ENCODE measurements around the gene UBE2N. TPM values are rescaled to one million over a fixed set of nuclear protein-coding genes. Genes with fewer than 3 reads are reported as not detected.

Gene UBE2N
- total RNA-seq, 1 experiment from 2014 or later, result 82.1 TPM

- Histone ChIP-seq H2AFZ (no peak overlapping the region), H4K20me1 (ENCODE audit: insufficient read depth) (no peaks in the 10 kb centered on the region), H3K27me3 (ENCODE audit: insufficient read depth, low read depth) (no peaks in the 10 kb centered on the region), H3K36me3 (ENCODE audit: low read depth) (peaks cover 27% of the 10 kb centered on the region), H3K4me1 (replicated peaks; ENCODE audit: insufficient read depth) (no peaks in the 10 kb centered on the region), H3K4me3 (no peak overlapping the region), H3K4me2 (no peak overlapping the region), H3K9me2 (ENCODE audit: insufficient read depth) (no peaks in the 10 kb centered on the region), H3K27ac (no peak overlapping the region), H3K9me3 (ENCODE audit: insufficient read depth, low read depth) (no peaks in the 10 kb centered on the region), H3K79me2 (ENCODE audit: low read depth) (no peaks in the 10 kb centered on the region), H3F3A (ENCODE audit: insufficient read depth, low read depth) (peaks cover 3% of the 10 kb centered on the region; the same call in 1 of the 2 replicates)
- no TSS peak for BruUV-seq (replicated peaks)
- POLR2A ChIA-PET (ENCODE audit: unreplicated experiment), result no interaction called here
- TF ChIP-seq EZH2 (IDR thresholded peaks at IDR 0.05; ENCODE audit: low read depth) (no peak), CTCF (conservative IDR thresholded peaks at IDR 0.05) (no peak)
- intact Hi-C loops (cut with micrococcal nuclease; ENCODE audit: unreplicated experiment), result no loop called here
- DNase-seq, result no peak
- CTCF ChIA-PET, result no interaction called here
Measured at GRCh38 chr12:93483151-93483807, 41.5 kb upstream of the UBE2N start.

- no peaks in the 10 kb centered on the region for H3K79me2 ChIP-seq (ENCODE audit: low read depth)
- CTCF ChIA-PET, result no interaction called here
- no TSS peak for BruUV-seq (replicated peaks)
- POLR2A ChIA-PET (ENCODE audit: unreplicated experiment), result no interaction called here
- no peak overlapping the region for H3K27ac ChIP-seq
- H3K4me3 ChIP-seq, result no peak overlapping the region
- no peaks in the 10 kb centered on the region for H3K4me1 ChIP-seq (replicated peaks; ENCODE audit: insufficient read depth)
- no peaks in the 10 kb centered on the region for H4K20me1 ChIP-seq (ENCODE audit: insufficient read depth)
- TF ChIP-seq CTCF (conservative IDR thresholded peaks at IDR 0.05) (no peak), EZH2 (IDR thresholded peaks at IDR 0.05; ENCODE audit: low read depth) (no peak)
- H3K27me3 ChIP-seq (ENCODE audit: insufficient read depth, low read depth), result no peaks in the 10 kb centered on the region
- intact Hi-C loops (cut with micrococcal nuclease; ENCODE audit: unreplicated experiment), result no loop called here
- DNase-seq, result no peak
- peaks cover 27% of the 10 kb centered on the region for H3K36me3 ChIP-seq (ENCODE audit: low read depth)
- H3F3A ChIP-seq (ENCODE audit: insufficient read depth, low read depth), result peaks cover 3% of the 10 kb centered on the region; the same call in 1 of the 2 replicates
- no peaks in the 10 kb centered on the region for H3K9me2 ChIP-seq (ENCODE audit: insufficient read depth)
- H2AFZ ChIP-seq, result no peak overlapping the region
- no peaks in the 10 kb centered on the region for H3K9me3 ChIP-seq (ENCODE audit: insufficient read depth, low read depth)
- H3K4me2 ChIP-seq, result no peak overlapping the region
Measured at GRCh38 chr12:93482721-93483120, 41.0 kb upstream of the UBE2N start.

GRCh38 chr12:93476555-93476954, 34.8 kb upstream of the UBE2N start:
- CTCF ChIA-PET, result no interaction called here
- intact Hi-C loops (cut with micrococcal nuclease; ENCODE audit: unreplicated experiment), result no loop called here
- H3F3A ChIP-seq (ENCODE audit: insufficient read depth, low read depth), result no peaks in the 10 kb centered on the region; the same call in 1 of the 2 replicates
- H3K4me2 ChIP-seq, result no peak overlapping the region
- no peaks in the 10 kb centered on the region for H3K27me3 ChIP-seq (ENCODE audit: insufficient read depth, low read depth)
- H3K9me3 ChIP-seq (ENCODE audit: insufficient read depth, low read depth), result no peaks in the 10 kb centered on the region
- TF ChIP-seq CTCF (conservative IDR thresholded peaks at IDR 0.05) (no peak), EZH2 (IDR thresholded peaks at IDR 0.05; ENCODE audit: low read depth) (no peak)
- peaks cover 23% of the 10 kb centered on the region; the same call in 1 of the 2 replicates for H3K36me3 ChIP-seq (ENCODE audit: low read depth)
- POLR2A ChIA-PET (ENCODE audit: unreplicated experiment), result no interaction called here
- H2AFZ ChIP-seq, result no peak overlapping the region
- BruUV-seq (replicated peaks), result no TSS peak
- no peak overlapping the region for H3K27ac ChIP-seq
- no peaks in the 10 kb centered on the region for H3K4me1 ChIP-seq (replicated peaks; ENCODE audit: insufficient read depth)
- no peaks in the 10 kb centered on the region for H3K9me2 ChIP-seq (ENCODE audit: insufficient read depth)
- H3K4me3 ChIP-seq, result no peak overlapping the region
- H4K20me1 ChIP-seq (ENCODE audit: insufficient read depth), result no peaks in the 10 kb centered on the region
- peaks cover 9% of the 10 kb centered on the region; the same call in 1 of the 2 replicates for H3K79me2 ChIP-seq (ENCODE audit: low read depth)
- no peak for DNase-seq

Measured in PC-9 (cell line).